ENCODE data around the gene KLRK1.
"Not testable (repeated sequence)": the region's sequence is repeated elsewhere in the genome, so short reads cannot be mapped to it uniquely, and the experiment has no call there.

- not testable (repeated sequence) for TF ChIP-seq POLR2A (IDR thresholded peaks at IDR 0.05; ENCODE audit: low read depth, low read length); CTCF (conservative IDR thresholded peaks at IDR 0.05; ENCODE audit: low read depth, low read length); RFX5 (IDR thresholded peaks at IDR 0.05; ENCODE audit: low read depth, low read length); RAD21 (IDR thresholded peaks at IDR 0.05; ENCODE audit: low read length); MXI1 (IDR thresholded peaks at IDR 0.05; ENCODE audit: borderline replicate concordance, low read depth, low read length); CHD1 (IDR thresholded peaks at IDR 0.05; ENCODE audit: low read depth, low read length); CEBPB (IDR thresholded peaks at IDR 0.05; ENCODE audit: low read depth, low read length); MAFK (IDR thresholded peaks at IDR 0.05; ENCODE audit: low read depth, low read length); SMC3 (IDR thresholded peaks at IDR 0.05; ENCODE audit: low read depth, low read length); NFE2L2 (IDR thresholded peaks at IDR 0.05; ENCODE audit: low read depth, low read length); RCOR1 (IDR thresholded peaks at IDR 0.05; ENCODE audit: insufficient replicate concordance, low read length)
- TF ChIP-seq, protein P1, sequence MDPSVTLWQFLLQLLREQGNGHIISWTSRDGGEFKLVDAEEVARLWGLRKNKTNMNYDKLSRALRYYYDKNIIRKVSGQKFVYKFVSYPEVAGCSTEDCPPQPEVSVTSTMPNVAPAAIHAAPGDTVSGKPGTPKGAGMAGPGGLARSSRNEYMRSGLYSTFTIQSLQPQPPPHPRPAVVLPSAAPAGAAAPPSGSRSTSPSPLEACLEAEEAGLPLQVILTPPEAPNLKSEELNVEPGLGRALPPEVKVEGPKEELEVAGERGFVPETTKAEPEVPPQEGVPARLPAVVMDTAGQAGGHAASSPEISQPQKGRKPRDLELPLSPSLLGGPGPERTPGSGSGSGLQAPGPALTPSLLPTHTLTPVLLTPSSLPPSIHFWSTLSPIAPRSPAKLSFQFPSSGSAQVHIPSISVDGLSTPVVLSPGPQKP (IDR thresholded peaks at IDR 0.05; ENCODE audit: borderline replicate concordance, low read depth, low read length): not testable (repeated sequence)
Observed at GRCh38 chr12:10422159-10422558, 32.3 kb upstream of the KLRK1 start.
